GM19351 (cell line): ENCODE results near the gene CASP9.
"Not testable (repeated sequence)": the region's sequence is repeated elsewhere in the genome, so short reads cannot be mapped to it uniquely, and the experiment has no call there.

ENCODE experiments used
- ATAC-seq: cut with Tn5 transposase; IDR thresholded peaks from one replicate; pipeline ENCODE4 v1.9.1; 2021; ENCODE audit warnings: mild to moderate bottlenecking, moderate library complexity; ENCODE audit not compliant: unreplicated experiment

Gene CASP9

DNA sequence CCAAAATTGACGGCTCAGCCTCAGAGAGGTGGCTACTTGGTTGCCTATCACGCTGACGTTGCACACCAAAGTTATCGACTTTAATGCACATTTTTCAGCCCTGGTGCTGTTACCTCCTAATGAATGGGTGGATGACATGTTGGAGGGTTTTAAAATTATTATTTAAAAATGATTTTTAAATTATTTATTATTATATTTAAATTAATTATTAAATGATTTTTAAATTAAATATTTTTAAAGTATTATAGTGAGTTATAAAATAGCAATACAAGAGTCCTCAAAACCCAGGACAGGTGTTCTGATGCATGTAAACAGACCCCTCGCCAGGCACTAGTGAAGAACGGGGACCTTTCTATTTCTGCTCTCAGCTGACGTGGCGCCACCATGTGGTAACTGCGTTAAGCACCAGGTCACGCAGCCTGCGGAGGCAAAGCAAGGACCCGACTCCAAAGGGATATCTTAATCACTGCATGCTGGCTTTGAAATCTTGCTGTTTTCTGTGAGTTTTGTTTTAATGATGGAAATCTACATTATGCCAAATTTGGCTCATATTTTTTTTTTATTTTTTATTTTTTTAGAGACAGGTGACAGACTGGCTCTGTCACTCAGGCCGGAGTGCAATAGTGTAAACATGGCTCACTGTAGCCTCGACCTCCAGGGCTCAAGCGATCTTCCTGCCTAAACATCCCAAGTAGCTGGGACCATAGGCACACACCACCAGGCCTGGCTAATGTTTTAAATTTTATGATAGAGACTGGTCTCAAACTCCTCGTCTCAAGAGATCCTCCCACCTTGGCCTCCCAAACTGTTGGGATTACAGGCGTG lies 22.6 kb downstream of the CASP9 start:
- ATAC-seq, result no peak

DNA sequence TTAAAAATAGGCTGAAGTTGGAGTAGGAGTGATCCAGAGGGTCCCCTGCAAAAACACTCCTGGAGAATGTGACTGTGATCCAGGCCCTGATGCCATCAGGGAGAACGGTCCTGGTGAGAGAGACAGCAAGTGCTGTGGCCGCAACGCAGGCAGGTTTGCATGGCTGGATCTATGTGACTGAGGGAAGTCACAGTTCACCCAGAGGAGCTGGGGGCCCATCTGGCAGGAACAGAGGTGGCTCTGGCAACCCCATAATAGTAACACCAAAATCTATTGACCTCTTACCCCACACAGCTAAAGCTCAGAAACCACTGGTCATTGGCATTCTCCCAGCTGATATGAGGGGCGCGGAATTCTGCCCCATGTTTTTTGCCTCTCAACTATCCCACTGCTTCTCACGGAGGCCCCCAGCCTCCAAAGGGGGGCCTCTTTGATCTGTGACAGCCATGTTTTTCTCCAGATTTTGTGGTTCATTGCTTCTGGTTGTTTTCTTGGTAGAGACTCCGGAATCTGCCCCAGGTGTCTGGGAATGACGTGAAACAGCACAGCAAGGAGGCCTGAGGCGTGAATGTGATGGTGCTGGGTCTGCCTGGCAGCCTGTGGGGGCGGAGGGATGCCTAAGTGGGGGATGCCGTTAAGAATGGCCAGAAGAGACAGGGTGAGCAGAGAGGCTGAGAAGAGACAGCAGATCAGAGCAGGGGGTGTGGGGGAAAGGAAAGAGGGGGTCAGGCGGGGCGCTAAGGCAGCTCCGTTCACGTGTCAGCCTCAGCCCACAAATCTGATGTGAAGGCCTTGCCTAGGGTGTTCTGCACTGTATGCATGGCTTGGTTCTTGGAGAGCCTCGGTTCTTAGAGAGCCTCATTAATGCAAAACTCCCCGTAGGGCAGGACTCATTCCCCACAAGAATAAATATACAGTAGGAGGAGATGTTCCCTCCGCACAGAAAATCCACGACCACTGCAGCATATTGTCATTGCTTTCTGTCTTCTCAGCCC lies 23.5 kb downstream of the CASP9 start:
- ATAC-seq, result no peak

DNA sequence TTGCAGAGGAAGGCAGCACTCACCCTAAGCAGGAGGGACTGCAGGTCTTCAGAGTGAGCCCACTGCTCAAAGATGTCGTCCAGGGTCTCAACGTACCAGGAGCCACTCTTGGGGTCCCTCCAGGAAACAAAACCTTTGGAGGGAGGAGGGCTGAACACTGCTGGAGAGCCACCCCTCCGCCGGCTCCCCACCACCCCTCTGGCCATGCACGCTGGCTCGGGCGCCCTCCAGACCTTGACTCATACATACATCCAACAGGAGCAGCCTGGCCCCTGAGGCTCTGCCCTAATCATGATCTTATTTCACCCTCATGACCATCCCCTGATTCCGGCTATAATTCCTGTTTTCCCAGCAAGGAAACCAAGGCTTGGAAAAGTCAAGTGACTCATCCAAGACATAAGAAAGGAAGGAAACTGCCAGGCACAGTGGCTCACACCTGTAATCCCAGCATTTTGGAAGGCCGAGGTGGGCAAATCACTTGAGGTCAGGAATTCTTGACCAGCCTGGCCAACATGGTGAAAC lies 30.1 kb downstream of the CASP9 start:
- no peak for ATAC-seq

DNA sequence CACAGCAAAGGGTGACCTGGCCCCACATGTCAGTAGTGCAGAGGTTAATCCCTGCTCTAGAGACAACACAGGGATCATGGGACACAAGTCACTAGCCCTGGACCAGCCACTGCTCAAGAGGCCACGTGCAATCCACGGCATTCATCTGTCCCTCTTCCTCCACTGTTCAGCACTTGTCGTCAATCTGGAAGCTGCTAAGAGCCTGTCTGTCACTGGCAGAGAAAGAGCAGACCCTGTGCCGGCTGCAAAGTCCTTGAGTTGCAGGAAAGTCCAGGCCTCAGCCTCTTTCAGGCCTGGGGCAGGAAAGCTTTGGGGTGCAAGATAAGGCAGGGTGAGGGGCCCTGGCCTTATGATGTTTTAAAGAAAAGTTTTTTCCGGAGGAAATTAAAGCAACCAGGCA lies 31.4 kb downstream of the CASP9 start:
- ATAC-seq, result no peak

DNA sequence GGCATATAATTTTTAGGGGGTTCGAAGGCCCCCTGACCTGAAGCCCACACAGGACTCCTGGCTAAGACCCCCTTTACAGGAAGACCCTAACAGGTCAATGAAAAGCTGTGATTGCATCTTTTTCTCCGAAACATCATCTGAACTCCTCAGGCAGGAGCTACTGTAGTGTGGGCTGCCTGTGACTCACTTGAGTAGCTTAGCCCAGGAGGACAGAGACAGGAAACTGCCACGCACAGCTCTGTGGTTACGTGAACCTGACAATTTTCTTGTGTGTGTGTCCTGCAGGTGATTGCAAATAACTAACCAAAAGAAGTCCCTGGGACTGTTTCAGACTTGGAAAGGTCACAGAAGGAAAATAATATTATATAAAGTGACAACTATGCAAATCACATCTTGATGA lies 33.0 kb downstream of the CASP9 start:
- not testable (repeated sequence) for ATAC-seq

DNA sequence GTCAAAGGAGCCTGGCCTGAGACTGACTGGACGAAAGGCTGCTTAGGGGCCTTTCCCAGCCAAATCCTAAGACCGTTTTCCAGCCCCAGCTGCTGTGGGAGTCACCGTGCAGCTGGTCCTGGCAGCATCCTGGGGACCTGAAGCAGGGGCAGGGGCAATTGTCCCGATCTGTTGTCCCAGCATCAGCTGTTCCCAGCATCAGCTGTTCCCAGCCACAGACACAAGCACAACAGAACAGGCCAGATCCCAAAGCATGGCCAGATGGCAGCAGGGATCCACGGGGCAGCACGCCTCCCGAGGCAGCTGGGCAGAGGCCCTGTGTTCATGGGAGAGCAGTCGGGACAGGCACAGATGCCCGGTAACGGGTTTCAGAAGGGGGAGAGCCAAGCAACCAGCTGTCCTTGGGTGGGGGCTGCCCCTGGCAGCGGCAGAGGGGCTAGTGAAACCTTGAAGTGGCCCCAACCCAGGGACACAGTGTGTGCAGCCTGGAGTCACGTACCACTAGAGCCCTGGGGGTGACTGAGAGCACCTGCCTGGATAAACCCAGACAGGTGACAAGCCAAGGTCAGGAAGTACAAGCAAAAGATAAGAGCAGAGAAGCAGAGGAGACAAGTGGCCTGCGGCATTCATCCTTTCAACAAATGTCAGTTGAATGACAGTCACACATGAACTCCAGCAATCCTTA lies 34.8 kb downstream of the CASP9 start:
- no peak for ATAC-seq

DNA sequence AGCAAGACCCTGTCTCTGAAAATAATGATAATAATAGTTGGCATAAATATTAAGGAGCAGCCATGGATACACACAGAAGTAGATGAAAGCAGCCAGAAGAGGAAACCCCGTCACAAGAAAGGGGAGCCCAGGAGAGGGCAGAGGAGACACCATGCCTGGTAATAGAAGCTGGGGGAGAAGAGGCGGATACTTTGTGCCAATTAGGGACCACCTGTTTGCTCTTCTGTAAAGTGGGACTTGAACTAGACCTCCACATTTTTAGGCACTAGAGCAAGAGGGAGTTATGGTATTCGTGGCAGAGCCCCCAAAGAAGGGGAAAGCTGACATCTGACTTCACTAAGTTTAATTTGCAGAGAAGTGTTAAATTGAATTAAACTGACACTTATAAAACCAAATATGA lies 35.6 kb downstream of the CASP9 start:
- ATAC-seq, result no peak

DNA sequence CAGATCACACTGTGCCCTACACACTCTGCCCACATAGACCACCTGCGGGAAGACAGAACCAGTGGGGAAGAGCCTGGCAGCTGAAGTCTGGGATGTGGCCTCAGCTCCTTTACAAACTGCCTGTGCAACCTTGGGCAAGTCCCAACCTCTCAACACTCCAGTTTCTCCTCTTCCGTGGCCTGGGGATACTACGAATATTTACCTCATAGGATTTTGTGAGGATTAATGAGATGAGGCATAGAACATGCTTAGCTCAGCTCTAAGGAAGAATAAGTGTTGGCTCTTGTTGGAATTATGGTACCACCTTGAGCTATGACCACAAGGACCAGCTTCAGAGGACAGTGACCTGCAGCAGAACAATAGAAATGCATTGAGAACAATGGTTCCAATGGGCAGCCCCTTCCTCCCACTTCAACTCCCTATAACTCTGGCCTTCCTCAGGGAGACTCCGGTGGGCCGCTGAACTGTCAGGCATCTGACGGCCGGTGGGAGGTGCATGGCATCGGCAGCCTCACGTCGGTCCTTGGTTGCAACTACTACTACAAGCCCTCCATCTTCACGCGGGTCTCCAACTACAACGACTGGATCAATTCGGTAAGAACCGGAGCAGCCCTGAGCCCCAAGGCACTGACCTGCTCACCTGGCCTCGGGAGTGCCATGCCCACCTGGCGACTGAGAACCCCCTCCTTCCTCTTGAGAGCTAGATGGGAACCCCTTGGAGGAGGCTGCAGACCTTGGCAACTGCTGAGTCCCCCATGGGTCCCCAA lies 37.0 kb downstream of the CASP9 start:
- ATAC-seq, result not testable (repeated sequence)

DNA sequence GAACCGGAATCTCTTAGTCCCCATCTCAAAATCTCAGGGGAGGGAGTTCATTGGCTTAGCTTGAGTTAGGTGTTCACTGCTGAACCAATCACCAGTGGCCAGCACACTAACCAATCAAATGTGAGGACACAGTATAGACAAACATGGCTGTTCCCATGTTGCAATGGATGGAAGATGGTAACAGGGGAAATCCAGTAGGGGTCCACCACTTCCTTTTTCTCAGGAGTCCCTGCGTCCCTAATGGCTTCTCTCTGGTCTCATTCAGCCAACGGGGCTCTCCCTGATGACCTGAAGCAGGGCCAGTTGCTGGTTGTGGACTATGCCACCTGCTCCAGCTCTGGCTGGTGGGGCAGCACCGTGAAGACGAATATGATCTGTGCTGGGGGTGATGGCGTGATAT lies 38.4 kb downstream of the CASP9 start:
- ATAC-seq, result no peak

DNA sequence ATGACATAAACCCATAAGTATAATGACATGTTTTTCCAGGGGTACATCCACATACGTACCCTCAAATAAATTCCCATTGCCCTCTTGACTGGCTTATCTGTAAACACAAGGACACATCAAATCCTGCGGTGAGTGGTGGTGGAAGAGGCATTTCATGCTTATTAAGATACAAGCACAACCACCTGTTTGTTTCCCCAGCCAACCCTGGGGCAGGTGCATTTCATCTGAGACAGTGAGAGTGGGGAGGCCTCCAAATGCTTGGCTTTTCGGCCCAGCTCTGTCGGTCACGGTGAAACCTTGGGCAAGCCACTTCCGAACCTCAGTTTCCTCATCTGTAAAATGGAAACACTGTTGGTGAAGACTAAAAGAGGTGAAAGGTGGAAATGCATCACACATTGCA lies 39.6 kb downstream of the CASP9 start:
- ATAC-seq, result not testable (repeated sequence)

DNA sequence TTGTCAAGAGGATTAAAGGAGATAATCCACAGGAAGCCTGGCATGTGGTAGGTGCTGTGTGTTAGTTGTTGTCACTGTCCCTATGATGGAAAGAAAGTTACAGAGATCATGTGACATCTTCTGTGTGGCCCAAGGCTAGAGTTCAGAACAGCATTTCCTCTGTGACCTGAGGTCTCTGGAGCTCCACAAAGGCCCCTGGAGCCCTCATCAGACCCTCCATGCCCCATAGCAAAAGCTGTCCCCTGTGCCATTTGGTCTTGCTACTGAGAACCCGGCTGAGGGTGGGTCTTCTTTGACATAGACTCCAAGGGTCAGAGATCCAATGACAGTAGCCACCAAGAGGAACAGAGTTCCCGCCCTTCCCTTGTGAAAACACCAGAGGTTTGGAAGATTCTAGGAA lies 40.0 kb downstream of the CASP9 start:
- ATAC-seq, result no peak

DNA sequence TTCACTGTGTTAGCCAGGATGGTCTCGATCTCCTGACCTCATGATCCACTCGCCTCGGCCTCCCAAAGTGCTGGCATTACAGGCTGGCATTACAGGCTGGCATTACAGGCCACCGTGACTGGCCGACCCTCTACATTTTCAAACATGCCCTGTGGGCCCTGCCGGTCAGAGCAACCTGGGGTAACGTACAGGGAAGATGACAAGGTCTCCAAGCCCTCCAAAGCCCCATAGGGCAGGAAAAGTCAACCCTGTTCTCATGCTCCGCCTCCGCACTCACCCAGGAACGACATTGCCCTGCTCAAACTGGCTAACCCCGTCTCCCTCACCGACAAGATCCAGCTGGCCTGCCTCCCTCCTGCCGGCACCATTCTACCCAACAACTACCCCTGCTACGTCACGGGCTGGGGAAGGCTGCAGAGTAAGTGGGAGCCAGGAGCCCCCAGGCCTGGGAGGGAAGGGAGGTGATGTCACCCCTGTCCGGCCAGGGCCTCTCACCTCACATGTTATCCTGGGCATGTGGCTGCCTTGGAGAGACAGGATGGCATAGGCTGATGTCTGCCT lies 41.0 kb downstream of the CASP9 start:
- not testable (repeated sequence) for ATAC-seq

DNA sequence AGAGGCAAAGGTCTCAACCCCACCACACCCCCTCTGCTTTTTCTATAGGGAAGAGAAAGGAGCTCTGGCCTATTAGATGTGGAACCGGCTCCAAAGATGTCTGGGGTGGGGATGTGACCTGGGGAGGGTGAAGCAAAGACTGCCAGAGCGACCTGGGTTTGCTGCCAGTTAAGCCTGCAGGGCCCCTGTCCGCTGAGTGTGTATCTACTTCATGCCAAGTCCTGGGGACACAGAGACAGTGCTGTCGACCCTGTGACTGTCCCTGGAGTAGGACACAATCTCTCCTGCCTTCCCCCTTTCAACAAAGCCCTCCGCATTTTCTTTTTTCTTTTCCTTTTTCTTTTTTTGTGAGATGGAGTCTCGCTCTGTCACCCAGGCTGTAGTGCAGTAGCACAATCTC lies 41.6 kb downstream of the CASP9 start:
- not testable (repeated sequence) for ATAC-seq

DNA sequence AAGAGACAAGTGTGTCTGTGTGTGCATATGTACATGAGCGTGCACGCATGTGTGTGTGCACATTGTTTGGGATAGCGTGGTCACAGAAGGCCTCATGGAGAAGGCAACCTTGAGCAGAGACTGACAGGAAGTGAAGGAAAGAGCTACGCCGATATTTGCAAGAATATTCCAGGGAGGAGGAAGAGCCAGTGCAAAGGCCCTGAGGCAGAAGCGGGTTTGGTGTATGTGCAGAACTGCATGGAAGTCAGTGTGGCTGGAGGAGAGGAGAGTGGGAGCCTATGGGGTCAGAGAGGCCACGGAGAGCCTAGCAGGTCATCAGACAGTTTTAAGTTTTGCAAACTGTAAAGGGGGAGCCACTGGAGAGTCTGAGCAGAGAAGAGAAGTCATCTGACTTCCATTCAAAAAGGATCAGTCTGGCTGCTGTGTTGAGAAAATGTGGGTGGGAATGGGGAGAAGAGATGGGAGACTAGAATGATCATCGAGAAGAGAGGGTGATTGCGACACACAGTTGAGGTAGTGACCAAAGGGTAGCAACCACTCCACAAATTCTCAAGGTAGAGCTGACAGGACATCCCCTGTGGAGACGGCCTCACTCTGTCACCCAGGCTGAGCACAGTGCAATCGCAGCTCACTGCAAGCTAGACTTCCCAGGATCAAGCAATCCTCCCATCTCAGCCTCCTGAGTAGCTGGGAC lies 44.2 kb downstream of the CASP9 start:
- ATAC-seq, result no peak

DNA sequence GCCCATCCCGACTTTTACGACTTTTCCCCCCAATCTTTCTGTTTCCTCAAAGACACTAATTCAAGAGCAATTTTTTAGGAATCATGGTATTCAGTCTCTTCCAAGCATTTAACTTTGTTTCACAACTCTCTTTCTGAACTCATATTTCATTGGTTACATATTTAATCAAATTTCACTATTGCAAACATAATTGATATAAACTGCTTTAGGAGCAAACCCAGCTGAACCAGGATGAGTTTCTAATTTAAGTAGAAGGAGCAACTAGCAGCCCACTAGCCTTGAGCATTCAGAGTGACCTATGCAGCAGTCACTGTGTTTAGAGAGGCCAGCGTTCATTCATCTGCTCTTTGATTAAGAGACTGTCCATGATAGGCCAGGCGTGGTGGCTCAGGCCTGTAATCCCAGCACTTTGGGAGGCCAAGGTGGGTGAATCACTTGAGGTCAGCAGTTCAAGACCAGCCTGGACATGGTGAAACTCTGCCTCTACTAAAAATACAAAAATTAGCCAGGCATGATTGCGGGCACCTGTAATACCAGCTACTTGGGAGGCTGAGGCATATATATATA lies 46.3 kb downstream of the CASP9 start:
- no peak for ATAC-seq

DNA sequence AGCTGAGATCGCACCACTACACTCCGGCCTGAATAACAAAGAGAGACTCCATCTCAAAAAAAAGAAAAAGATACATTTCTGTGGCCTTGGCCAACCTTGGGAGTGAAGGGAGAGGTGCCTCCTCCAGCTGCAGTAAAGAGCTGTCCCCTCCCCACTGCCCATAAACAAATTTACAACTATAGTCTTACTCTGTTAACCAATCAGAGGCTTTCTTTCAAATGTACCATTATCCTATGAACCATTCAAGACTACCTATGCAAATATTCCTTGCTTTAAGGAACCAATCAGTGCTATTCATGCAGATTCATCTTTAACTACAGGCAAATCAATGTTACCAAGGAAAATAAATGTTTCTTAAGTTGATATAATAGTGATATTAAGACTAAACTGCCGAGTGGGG lies 47.1 kb downstream of the CASP9 start:
- ATAC-seq, result no peak

DNA sequence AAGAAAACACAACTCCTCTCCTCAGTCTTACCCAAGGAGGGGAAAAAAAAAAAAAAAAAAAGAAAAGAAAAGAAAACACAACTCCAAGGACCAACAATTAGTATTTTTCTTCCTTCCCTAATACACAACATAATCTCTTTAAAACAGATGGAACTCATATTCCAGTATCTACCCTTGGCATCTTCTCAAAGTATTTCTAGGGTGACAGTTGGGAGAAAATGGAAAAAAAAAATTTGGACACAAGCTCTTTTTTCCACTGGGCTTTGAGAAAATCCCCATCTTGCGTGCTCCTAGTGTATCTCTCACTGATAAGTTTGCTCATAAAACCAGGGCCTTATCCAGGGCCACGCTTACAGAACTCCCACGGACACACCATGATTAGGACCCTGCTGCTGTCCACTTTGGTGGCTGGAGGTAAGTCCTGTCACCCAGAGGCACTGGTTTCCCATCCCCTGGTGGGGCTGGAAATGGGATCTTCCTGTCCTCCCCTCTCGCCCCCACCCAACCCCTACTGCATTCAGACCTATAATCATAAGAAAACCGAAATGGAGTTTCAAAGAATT lies 48.2 kb downstream of the CASP9 start, which contains the start of gene CELA2B:
Gene CELA2B (plus strand): TSS at position 353 of the 563 bp plus-strand sequence. CDS start 22 bp downstream, at position 375.
- no peak for ATAC-seq

DNA sequence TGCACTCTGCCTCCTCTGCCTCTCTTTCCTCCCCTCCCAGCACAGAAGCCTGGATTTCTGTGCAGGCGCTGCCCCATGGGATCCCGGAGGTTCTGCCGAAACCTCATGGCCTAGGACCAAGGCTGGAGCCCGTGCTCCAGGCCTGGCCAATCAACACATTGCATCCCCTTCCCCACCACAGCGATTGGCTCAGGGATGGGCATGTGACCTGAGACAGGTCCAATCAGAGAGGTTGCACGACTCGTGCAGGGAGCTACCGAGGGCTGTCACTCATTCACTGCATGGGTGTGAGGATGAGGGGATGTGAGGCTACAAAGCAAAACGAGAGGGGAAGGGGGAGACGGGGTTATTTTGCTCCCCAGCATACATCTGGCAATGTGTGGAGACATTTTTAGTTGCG lies 51.4 kb downstream of the CASP9 start:
- ATAC-seq, result no peak

DNA sequence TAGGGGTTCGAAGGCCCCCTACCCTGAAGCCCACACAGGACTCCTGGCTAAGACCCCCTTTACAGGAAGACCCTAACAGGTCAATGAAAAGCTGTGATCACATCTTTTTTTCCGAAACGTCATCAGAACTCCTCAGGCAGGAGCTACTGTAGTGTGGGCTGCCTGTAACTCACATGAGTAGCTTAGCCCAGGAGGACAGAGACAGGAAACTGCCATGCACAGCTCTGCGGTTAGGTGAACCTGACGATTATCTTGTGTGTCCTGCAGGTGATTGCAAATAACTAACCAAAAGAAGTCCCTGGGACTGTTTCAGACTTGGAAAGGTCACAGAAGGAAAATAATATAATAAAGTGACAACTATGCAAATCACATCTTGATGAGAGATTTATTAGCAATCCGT lies 52.3 kb downstream of the CASP9 start:
- ATAC-seq, result not testable (repeated sequence)
